ENCODE data around the gene PPFIA2. TPM values are rescaled to one million over a fixed set of nuclear protein-coding genes. Genes with fewer than 3 reads are reported as not detected.
A peak's percentile ranks its signal among the peaks of the same experiment; 100 is the strongest.

The PPFIA2 gene
- polyA plus RNA-seq, 1 donor (not counting 4 experiments of a cell fraction or from before 2014, with no cell fraction given), result not detected

DNA sequence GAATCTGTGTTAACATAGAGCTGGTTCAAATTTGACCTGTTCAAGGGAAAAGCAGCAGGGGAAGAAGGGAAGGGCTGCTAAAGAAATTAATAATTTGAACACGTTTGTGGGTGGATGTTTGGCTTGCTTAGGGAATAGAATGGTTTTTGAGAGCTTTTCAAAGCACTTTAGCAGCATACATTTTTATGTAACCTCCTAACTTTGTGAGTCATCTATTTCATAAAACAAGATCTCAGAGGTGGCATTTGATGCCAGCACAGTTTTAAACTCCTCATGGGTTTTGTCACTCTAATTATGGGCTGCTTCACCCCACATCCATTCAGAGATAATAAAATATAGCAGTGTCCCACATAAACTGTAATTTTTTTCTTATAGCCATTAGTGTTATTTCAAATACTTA lies 537.5 kb downstream of the PPFIA2 start:
- Histone ChIP-seq H3K9ac (ENCODE audit: control insufficient read depth, extremely low read depth, insufficient read depth, low read length) (no peak overlapping the region), H3K79me2 (ENCODE audit: control insufficient read depth, insufficient read depth, low read length) (no peaks in the 10 kb centered on the region), H3K4me1 (ENCODE audit: control insufficient read depth, extremely low read depth, insufficient read depth, low read length) (peaks cover 3% of the 10 kb centered on the region), H3K36me3 (ENCODE audit: control insufficient read depth in 2 of 2, extremely low read depth in 1 of 2, insufficient read depth in 2 of 2, low read length in 2 of 2) (no peaks in the 10 kb centered on the region), H3K4me2 (ENCODE audit: control insufficient read depth, extremely low read depth, insufficient read depth, low read depth, low read length) (no peak overlapping the region), H3K9me1 (ENCODE audit: control insufficient read depth, extremely low read depth, insufficient read depth, low read length) (no peaks in the 10 kb centered on the region), H4K20me1 (ENCODE audit: control insufficient read depth, extremely low read depth, insufficient read depth, low read length) (no peaks in the 10 kb centered on the region), H2AFZ (ENCODE audit: control insufficient read depth, low read length) (peak overlapping the region; percentile 9), H3K27me3 (ENCODE audit: control insufficient read depth, extremely low read depth, insufficient read depth, low read length) (no peaks in the 10 kb centered on the region), H3K27ac (ENCODE audit: control insufficient read depth, insufficient read depth, low read length) (no peak overlapping the region), H3K9me3 (ENCODE audit: control insufficient read depth, low read depth, low read length) (no peaks in the 10 kb centered on the region), H3K4me3 (ENCODE audit: control insufficient read depth in 2 of 3, extremely low read depth in 1 of 3, insufficient read depth in 2 of 3, low read depth in 1 of 3, low read length in 3 of 3) (no peak overlapping the region)
- DNase-seq (ENCODE audit: low read depth, low spot score) (no peak), FAIRE-seq (no peak)
- TF ChIP-seq, protein P1, sequence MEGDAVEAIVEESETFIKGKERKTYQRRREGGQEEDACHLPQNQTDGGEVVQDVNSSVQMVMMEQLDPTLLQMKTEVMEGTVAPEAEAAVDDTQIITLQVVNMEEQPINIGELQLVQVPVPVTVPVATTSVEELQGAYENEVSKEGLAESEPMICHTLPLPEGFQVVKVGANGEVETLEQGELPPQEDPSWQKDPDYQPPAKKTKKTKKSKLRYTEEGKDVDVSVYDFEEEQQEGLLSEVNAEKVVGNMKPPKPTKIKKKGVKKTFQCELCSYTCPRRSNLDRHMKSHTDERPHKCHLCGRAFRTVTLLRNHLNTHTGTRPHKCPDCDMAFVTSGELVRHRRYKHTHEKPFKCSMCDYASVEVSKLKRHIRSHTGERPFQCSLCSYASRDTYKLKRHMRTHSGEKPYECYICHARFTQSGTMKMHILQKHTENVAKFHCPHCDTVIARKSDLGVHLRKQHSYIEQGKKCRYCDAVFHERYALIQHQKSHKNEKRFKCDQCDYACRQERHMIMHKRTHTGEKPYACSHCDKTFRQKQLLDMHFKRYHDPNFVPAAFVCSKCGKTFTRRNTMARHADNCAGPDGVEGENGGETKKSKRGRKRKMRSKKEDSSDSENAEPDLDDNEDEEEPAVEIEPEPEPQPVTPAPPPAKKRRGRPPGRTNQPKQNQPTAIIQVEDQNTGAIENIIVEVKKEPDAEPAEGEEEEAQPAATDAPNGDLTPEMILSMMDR (optimal IDR thresholded peaks at IDR 0.05 in 1 of 3, IDR thresholded peaks at IDR 0.05 in 1 of 3, conservative IDR thresholded peaks at IDR 0.05 in 1 of 3; ENCODE audit: extremely low read depth in 1 of 3, insufficient read depth in 2 of 3, low read length in 3 of 3), result no peak
- no peak for TF ChIP-seq EZH2 (IDR thresholded peaks at IDR 0.05; ENCODE audit: low read length)
- dilution Hi-C loops (cut with MboI; ENCODE audit: extremely low pct_ligation_motif_present, low sequenced_read_pairs), result no loop called here

DNA sequence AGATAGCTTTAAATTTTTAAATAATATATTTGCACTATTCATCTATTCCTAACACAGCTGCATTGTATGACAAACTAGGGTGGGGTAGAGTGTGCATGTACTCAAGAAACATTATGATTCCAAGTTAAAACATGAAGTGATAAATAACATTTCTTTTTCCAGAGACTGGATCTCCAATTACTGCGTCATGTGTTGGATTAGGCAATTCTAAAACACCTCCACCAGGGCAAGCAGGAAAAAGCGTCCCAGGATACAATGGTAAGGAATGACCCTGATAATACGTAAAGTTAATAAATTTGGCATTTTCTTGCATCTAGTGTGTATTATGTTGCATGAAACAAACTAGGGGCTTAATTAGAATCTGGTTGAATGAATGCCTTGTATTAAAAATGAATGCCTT lies 542.4 kb downstream of the PPFIA2 start:
- Histone ChIP-seq H3K4me3 (ENCODE audit: control insufficient read depth in 2 of 3, extremely low read depth in 1 of 3, insufficient read depth in 2 of 3, low read depth in 1 of 3, low read length in 3 of 3) (no peak overlapping the region), H3K36me3 (ENCODE audit: control insufficient read depth in 2 of 2, extremely low read depth in 1 of 2, insufficient read depth in 2 of 2, low read length in 2 of 2) (no peaks in the 10 kb centered on the region), H3K4me1 (ENCODE audit: control insufficient read depth, extremely low read depth, insufficient read depth, low read length) (peaks cover 7% of the 10 kb centered on the region), H2AFZ (ENCODE audit: control insufficient read depth, low read length) (no peak overlapping the region), H3K9me3 (ENCODE audit: control insufficient read depth, low read depth, low read length) (no peaks in the 10 kb centered on the region), H4K20me1 (ENCODE audit: control insufficient read depth, extremely low read depth, insufficient read depth, low read length) (no peaks in the 10 kb centered on the region), H3K9me1 (ENCODE audit: control insufficient read depth, extremely low read depth, insufficient read depth, low read length) (no peaks in the 10 kb centered on the region), H3K27ac (ENCODE audit: control insufficient read depth, insufficient read depth, low read length) (no peak overlapping the region), H3K79me2 (ENCODE audit: control insufficient read depth, insufficient read depth, low read length) (no peaks in the 10 kb centered on the region), H3K9ac (ENCODE audit: control insufficient read depth, extremely low read depth, insufficient read depth, low read length) (no peak overlapping the region), H3K27me3 (ENCODE audit: control insufficient read depth, extremely low read depth, insufficient read depth, low read length) (no peaks in the 10 kb centered on the region), H3K4me2 (ENCODE audit: control insufficient read depth, extremely low read depth, insufficient read depth, low read depth, low read length) (peak overlapping the region; percentile 45)
- TF ChIP-seq EZH2 (IDR thresholded peaks at IDR 0.05; ENCODE audit: low read length), result no peak
- TF ChIP-seq, protein P1 (optimal IDR thresholded peaks at IDR 0.05 in 1 of 3, IDR thresholded peaks at IDR 0.05 in 1 of 3, conservative IDR thresholded peaks at IDR 0.05 in 1 of 3; ENCODE audit: extremely low read depth in 1 of 3, insufficient read depth in 2 of 3, low read length in 3 of 3), result no peak
- no peak for FAIRE-seq
- peak; percentile 36 for DNase-seq (ENCODE audit: low read depth, low spot score)
- dilution Hi-C loops (cut with MboI; ENCODE audit: extremely low pct_ligation_motif_present, low sequenced_read_pairs), result no loop called here
